LoVo (cell line): ENCODE data around the gene ARHGAP24.
"Not testable (repeated sequence)": the region's sequence is repeated elsewhere in the genome, so short reads cannot be mapped to it uniquely, and the experiment has no call there.

Experiments used
- DNase-seq: peaks from one replicate; pipeline ENCODE4 v3.0.0-alpha.2; 2016; ENCODE audit warnings: low spot score

ARHGAP24 gene

GRCh38 chr4:85482010-85482738 is 7.2 kb downstream of the ARHGAP24 start:
- no peak for DNase-seq

DNA sequence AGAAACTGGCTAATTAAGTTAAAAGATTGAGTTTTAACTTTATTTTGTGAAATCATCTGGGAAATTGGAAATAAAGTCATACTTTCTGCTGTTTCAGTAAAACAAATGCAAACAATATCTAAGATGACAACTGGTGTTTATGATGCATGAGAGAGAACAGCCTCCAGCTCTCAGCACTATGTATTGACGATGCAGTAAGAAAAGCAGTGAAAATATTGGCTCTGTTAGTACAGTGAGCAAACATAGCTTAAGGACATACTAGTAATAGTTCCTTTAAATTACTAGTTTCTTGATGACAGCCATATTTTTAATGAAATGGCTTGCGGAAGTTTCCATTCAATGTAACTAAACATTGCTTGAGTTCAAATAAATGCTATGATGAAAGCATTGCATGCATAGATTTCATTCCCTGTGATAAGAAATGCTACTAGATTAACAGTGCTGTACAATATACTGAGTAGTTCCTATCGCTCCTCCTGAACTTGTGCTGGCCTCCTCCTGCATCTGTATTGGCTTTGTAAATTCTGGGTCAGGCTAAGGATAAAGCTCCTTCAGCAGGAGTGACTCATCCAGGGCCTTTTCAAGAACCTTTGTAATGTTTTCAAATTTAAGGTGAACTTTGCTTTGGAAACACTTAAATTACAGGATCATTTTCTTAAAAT is 11.6 kb downstream of the ARHGAP24 start:
- no peak for DNase-seq

DNA sequence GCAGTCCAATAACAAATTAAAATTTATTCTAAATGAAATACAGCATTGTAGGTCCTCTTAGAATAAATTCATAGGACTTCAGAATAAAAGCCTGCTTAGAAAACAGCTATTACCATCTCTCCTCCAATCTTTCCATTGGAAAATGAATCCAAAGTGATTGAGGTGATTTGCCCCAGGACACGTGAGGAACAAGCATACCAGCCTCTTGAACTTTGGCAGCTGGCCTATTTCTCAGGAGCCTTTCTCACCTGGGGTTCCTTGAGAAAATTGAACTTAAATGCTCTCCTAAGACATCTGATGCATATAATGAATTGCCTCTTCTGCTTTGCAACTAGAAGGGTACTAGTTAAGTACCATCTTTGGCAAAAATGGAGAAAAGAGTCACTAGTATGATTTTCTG is 13.5 kb downstream of the ARHGAP24 start:
- DNase-seq, result no peak

- DNase-seq, result no peak
Observed at GRCh38 chr4:85489273-85489981, 14.5 kb downstream of the ARHGAP24 start.

DNA sequence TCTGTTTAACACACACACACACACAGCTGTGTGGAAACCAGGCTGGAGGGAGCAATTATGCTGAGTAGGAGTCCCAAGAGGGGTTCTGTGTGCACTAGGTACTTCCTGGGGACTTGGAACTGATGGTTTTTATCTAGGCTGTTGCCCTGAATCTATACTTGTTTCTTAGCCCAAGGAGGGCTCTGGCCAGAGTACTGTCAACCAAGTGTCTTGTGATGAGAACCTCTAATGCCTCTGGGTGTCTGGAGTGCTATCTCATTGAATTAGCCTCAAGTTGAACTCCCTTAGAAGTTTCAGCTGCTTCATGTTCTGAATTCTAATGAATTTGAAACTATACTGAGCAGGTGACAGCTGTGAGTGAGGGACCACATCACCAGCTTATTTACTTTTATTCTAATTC is 16.6 kb downstream of the ARHGAP24 start:
- DNase-seq, result no peak

DNA sequence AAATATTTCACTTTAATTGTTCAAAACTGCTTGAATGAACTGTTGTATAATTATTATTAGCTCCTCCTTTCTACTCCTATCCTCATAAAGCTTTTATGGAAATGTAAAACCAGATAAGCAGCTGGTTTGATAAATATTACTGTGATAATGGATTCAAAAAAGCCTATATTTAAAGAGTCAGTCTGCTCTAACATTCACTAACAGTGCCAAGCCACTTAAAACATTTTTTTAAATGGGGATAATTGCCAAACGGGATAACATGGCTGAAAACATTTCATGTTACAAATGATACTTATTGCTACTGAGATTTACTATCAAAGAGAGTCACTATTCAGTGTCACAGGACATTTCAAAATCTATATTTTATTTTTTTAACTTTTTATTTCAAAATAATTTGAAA is 17.4 kb downstream of the ARHGAP24 start:
- no peak for DNase-seq

- no peak for DNase-seq
Observed at GRCh38 chr4:85495621-85496020, 20.7 kb downstream of the ARHGAP24 start.

DNA sequence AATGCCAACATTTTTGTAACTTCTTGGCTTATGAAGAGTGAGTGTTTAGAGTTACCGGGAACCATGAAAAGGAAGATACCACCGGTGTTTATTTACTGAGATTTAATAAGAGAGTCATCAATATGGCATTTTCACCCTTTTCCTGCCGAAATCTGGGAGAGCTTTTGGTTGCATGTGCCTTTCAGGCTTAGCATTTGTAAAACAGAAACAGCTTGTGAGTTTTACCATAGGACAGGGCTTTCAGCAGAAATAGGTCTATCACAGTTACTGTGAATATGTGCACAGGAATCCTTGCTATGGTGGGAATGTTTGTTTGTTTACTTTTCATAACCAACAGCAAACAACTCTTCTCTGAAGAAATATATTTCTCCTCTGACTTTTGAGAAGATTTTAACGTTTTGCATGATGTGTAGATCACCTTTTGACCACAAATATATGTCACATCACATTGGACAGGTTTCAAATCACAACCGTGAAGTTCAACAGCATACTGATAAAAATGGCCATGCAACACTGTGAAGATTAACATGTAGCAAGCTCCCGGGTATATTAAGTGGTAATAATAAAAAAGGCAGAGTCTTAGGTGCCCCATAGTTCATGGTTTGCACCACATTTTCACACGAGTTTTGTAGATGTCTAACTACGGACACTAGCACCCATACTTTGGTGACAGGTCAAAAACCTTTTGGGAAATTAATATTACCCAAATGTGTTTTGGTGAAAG is 21.3 kb downstream of the ARHGAP24 start:
- no peak for DNase-seq

- DNase-seq, result no peak
Observed at GRCh38 chr4:85496933-85497332, 22.0 kb downstream of the ARHGAP24 start.

DNA sequence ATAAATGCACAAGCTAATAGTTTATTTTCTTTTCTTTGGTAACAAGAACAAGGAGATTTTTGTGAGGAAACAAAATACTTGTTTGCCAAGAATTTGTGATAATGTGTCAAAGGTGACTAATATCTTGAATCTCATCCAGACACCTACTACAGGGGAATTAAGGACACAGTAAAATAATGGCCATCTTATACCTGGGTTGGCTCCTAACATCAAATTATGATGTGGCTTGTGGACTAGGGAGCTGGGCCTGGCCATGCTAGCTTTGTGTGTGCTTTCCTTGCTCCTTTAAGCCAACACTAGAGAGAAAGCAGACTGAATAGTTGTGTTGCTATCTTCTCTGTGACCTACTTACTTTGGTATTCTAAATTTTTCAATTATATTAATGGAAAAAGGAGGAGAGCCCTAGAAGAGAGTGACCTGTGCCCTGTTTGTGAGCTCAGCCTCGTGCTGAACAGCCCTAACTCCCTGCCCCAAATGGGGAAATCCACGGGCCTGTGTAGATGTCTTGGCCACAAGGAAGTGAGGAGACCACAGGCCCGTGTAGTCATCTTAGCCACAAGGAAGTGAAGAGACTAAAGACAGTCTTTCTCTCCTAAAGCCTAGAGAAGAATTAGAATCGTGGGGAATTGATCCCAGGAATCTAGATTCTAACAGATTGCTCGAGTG is 23.3 kb downstream of the ARHGAP24 start:
- no peak for DNase-seq

GRCh38 chr4:85499573-85499972 is 24.6 kb downstream of the ARHGAP24 start:
- DNase-seq, result no peak

DNA sequence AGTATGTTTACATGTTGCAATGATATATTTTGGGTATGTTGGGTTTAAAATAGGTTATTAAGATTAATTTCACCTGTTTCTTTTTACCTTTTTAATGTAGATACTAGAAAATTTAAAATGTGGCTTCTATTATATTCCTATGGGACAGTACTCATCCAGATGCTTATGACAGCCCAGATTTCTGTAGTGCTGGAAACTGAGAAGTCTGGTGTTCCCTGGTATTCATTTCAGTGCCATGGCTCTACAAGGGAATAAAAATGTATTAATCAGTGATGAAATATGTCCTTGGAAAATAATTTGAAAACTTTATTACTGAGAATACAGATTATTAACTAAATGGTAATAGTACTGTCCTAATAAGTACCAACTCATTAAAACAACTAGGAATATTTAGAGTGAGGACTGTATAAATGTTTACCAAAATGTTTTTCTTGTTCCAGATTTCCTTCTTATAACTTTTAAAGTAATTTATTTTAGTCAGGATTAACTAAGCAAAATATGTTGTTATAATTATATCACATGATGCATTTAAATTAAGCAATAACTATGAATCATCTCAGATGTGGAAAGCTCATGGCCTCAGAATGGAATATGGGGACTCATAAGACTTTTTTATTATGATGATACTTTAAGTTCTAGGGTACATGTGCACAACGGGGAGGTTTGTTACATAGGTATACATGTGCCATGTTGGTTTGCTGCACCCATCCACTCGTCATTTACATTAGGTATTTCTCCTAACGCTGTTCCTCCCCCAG is 25.3 kb downstream of the ARHGAP24 start:
- no peak for DNase-seq

DNA sequence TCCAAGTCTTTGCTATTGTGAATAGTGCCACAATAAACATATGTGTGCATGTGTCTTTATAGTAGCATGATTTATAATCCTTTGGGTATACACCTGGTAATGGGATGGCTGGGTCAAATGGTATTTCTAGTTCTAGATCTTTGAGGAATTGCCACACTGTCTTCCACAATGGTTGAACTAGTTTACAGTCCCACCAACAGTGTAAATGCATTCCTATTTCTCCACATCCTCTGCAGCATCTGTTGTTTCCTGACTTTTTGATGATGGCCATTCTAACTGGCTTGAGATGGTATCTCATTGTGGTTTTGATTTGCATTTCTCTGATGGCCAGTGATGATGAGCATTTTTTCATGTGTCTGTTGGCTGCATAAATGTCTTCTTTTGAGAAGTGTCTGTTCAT is 26.2 kb downstream of the ARHGAP24 start:
- not testable (repeated sequence) for DNase-seq

GRCh38 chr4:85508654-85509053 is 33.7 kb downstream of the ARHGAP24 start:
- no peak for DNase-seq

GRCh38 chr4:85509882-85510631 is 35.1 kb downstream of the ARHGAP24 start:
- DNase-seq, result no peak

DNA sequence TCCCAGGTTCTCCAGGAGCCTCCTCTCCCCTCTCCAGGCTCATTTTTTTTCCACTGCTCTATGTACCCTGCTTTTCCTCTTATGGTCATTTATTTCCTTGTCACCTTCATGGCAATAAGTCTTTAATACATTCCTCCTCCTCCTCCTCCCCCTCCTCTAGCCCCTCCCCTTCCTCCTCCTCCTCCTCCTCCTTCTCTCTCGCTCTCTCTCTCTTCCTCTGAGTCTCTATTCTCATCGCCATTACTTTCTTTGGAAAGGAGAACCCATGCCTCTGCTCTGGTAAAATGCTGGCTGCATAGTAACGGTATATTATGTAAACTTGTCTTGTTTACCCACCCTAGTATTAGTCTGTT is 35.7 kb downstream of the ARHGAP24 start:
- DNase-seq, result no peak

GRCh38 chr4:85512446-85513205 is 37.7 kb downstream of the ARHGAP24 start:
- DNase-seq, result no peak

DNA sequence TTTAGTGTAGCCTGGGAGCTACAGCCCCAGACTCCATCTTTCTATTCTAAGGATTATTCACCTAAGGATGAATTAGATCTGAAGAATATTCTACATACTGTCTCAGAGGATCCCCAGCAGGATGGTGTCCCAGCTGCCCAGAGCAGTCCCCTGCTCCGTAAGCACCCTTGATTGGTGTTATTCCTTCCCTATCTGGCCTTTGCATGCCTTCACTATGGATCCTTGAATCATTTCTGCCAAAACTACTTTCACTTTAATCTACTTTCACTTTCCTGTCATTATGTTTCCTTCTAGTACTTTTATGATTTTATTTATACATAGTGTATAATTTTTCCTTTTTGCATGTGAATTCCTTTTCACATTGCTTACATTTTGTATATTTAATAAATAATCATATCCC is 39.2 kb downstream of the ARHGAP24 start:
- DNase-seq, result no peak

- DNase-seq, result no peak
Observed at GRCh38 chr4:85514783-85515182, 39.8 kb downstream of the ARHGAP24 start.

DNA sequence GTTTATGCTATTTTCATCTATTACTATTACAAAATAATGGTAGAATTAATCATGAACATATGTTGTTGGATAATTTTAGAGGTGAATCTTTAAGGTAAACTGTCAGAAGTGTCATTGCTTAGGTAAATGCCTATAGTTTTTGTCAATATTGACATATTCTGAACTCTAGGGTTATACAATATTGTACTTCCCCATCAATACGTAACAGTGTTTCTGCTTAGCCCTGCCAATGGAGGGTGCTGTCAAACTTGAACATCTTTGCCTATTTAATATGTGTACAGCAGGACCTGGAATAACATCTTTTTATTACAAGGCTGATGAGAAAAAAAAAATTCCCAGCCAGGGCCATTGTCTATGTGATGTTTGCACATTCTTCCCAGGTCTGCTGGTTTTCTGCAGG is 40.8 kb downstream of the ARHGAP24 start:
- no peak for DNase-seq
